Fibroblast of the aortic adventitia (primary cell): ENCODE data around the gene LIMA1. TPM values are rescaled to one million over a fixed set of nuclear protein-coding genes. Genes with fewer than 3 reads are reported as not detected.
"Not testable (repeated sequence)": the region's sequence is repeated elsewhere in the genome, so short reads cannot be mapped to it uniquely, and the experiment has no call there.

Experiments used
- DNase-seq: peaks from one replicate; pipeline ENCODE4 v3.0.0-alpha.2; 2010; ENCODE audit warnings: low read depth
- H3K4me3 ChIP-seq: 2 replicates; pipeline ENCODE4 v1.5.1; 2011; ENCODE audit warnings: low read depth, mild to moderate bottlenecking, control low read depth, low read length, moderate library complexity
- CTCF ChIP-seq: IDR thresholded peaks from 2 replicates; pipeline ENCODE4 v1.5.1; 2011; ENCODE audit warnings: mild to moderate bottlenecking, low read length, control low read depth, inconsistent platforms; ENCODE audit not compliant: insufficient read depth
- total RNA-seq: library from RNA; depleted of rRNA; stranded (reverse); fragments of >200 nt; gene quantifications from 2 replicates; pipeline ENCODE4 v1.2.3, GENCODE V29; 2012; ENCODE audit warnings: low replicate concordance

The LIMA1 gene
- total RNA-seq, 1 donor = 229 TPM

- DNase-seq = no peak
- no peak overlapping the region for H3K4me3 ChIP-seq
- no peak for TF ChIP-seq CTCF
These were observed 53.1 kb downstream of the LIMA1 start for GRCh38 chr12:50230217-50230616.

- DNase-seq = peak; percentile 65
- TF ChIP-seq CTCF = no peak
- no peak overlapping the region for H3K4me3 ChIP-seq
These were observed 59.2 kb downstream of the LIMA1 start for GRCh38 chr12:50224026-50224692.

- DNase-seq = peak; percentile 95
- peak; percentile 57 for TF ChIP-seq CTCF
- peak overlapping the region; percentile 83 for H3K4me3 ChIP-seq
These were observed 61.0 kb downstream of the LIMA1 start for GRCh38 chr12:50222275-50222783.

GRCh38 chr12:50221228-50222008 is 61.9 kb downstream of the LIMA1 start:
- peak; percentile 98 for DNase-seq
- peak overlapping the region; percentile 83 for H3K4me3 ChIP-seq
- TF ChIP-seq CTCF = no peak

- H3K4me3 ChIP-seq = peak overlapping the region; percentile 83
- DNase-seq = peak; percentile 84
- no peak for TF ChIP-seq CTCF
These were observed 62.8 kb downstream of the LIMA1 start for GRCh38 chr12:50220363-50220995.

GRCh38 chr12:50219544-50219943 is 63.8 kb downstream of the LIMA1 start:
- DNase-seq = no peak
- peak overlapping the region; percentile 83 for H3K4me3 ChIP-seq
- TF ChIP-seq CTCF = no peak

GRCh38 chr12:50219001-50219400 is 64.3 kb downstream of the LIMA1 start:
- H3K4me3 ChIP-seq = peak overlapping the region; percentile 23
- not testable (repeated sequence) for DNase-seq
